DMS53 (cell line): ENCODE results near the gene JMJD1C.

ENCODE experiments used
- DNase-seq: peaks from one replicate; lab custom pipeline; 2025; lab: John Stamatoyannopoulos, UW

Gene JMJD1C

GRCh38 chr10:63438506-63439498 lies 27.0 kb downstream of the JMJD1C start:
- no peak for DNase-seq

DNA sequence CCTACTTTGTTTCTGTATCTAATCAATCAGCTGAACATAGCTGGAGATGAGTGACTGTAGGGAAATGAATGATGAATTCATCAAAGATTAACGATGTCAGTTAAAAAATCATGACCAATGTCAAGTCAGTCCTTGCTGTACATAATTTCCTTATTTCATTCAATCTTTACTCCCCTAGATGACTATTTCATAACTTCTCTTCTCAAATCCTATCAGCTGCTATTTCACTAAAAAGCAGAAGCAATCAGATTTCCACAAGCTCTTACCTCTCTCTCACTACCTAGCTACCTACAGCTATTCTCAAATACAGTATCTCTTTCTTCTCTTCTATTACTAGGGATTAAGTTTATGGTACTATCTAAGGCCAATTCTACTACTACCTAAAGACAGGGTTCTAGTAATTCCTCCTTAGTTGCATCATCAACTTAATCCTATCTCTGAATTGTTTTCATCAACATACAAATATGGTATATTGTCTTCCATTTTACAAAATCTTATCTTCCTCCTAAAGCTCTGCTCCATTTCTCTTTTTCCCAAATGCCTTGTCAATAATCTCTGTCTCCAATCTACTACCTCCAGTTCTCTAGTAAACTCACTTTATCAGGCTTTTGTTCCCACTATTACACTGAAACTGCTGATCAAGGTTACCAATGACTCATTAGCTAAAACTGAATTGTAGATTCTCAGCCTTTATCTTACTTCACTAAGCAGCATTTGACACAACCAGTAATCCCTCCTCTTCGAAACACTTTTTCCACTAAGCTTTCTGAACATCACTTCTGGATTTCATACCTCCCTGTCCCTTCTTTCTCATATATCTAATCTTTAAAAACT lies 28.4 kb downstream of the JMJD1C start:
- no peak for DNase-seq

DNA sequence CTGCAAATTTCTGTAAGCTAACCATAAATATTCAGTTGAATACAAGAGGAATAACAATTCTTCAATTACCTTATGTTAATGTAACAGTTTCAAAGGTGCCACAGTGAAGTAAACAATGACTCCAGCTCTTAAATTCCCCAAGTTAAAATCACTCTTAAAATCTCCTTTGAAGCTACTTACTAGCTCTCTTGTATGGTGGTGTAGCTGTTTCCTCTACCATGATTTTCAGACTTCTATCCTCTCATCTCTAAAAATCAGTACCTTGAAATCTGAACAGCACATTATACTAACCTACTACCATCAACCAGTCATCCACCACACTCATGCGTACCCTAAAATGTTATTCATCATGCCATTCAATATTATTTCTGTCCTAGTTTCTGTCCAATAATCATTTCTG lies 29.6 kb downstream of the JMJD1C start:
- no peak for DNase-seq

- no peak for DNase-seq
These were observed 30.6 kb downstream of the JMJD1C start for GRCh38 chr10:63434866-63435854.

- DNase-seq, result peak; percentile 12
These were observed 33.6 kb downstream of the JMJD1C start for GRCh38 chr10:63431962-63432797.

GRCh38 chr10:63430999-63431356 lies 34.8 kb downstream of the JMJD1C start:
- DNase-seq, result peak; percentile 23

GRCh38 chr10:63430091-63430998 lies 35.4 kb downstream of the JMJD1C start:
- DNase-seq, result peak; percentile 40

GRCh38 chr10:63429281-63429680 lies 36.5 kb downstream of the JMJD1C start:
- no peak for DNase-seq

DNA sequence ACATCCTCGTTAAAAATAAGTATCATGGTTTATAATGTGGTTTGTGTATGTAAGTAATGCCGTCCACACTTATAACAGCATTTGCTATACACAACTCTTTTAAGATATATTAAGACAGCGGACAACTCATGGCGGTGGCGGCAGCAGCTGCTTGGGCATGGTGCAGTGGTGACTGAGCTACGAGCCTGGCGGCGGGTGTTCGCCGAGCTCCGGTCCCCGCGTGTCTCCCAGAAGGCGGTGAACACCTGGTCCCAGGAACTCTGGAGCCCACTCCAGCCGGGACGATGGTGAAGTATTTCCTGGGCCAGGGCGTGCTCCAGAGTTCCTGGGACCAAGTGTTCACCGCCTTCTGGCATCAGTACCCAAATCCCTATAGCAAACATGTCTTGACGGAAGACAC lies 38.8 kb downstream of the JMJD1C start:
- no peak for DNase-seq

- no peak for DNase-seq
These were observed 40.3 kb downstream of the JMJD1C start for GRCh38 chr10:63425512-63425911.

DNA sequence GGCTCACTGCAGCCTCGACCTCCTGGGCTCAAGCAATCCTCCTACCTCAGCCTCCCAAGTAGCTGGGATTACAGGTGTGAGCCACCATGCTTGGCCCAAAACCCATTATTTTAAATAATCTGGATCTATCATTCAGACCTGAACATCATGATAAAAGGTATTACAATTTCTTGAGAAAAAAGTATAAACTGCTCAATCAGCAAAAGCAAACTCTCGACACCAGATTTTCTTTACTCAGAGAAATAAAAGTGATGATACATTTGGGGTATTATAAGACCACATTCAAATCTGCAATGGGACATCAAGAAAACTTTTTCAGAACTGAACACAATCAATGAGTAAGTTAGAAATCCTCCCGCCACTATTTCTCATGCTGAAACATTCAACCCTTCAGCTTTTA lies 41.2 kb downstream of the JMJD1C start:
- no peak for DNase-seq

GRCh38 chr10:63423494-63423893 lies 42.3 kb downstream of the JMJD1C start:
- no peak for DNase-seq

DNA sequence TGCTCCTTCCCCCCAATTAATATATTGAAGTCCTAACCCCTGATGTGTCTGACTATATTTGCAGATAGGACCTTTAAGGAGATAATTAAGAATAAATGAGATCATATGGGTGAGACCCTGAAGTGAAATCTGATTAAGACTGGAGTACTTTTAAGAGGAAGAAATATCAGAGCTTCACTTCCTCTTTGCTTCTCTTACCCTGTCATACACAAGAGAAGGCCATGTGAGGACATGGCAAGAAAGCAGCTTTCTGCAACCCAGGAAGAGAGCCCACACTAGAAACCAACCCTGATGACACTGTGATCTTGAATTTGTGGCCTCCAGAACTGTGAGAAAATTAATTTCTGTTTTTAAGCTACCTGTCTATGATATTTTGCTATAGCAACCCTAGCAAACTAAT lies 44.2 kb downstream of the JMJD1C start:
- peak; percentile 24 for DNase-seq

GRCh38 chr10:63416376-63416775 lies 49.4 kb downstream of the JMJD1C start:
- no peak for DNase-seq

GRCh38 chr10:63415640-63416244 lies 50.0 kb downstream of the JMJD1C start:
- DNase-seq, result no peak

DNA sequence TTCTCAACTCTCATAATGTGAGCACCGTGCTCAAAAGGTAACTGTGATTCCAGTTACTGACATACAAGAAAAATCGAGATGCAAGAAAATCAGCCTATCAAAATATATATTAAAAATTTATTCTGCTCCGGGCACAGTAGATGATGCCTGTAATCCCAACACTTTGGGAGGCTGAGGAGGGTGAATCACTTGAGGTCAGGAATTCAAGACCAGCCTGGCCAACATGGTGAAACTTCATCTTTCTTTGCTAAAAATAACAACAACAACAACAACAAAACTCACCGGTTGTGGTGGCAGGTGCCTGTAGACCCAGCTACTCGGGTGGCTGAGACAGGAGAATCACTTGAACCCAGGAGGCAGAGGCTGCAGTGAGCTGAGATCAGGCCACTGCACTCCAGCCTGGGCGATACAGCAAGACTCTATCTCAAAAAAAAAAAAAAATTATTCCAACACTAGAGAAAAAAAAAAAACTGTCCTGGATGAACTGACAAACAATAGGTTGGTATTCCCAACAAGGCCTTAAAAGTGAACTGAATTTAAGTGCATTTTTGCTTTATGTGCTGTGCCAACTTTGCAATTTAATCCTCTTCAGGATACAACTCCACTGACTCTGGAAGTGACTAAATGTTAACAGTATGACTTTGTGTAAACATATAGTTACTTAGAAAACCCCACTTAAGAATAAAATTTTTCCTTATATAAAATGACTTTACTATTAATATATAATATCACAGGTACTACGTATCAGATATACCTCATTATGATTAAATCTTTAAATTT lies 51.1 kb downstream of the JMJD1C start:
- peak; percentile 7 for DNase-seq

DNA sequence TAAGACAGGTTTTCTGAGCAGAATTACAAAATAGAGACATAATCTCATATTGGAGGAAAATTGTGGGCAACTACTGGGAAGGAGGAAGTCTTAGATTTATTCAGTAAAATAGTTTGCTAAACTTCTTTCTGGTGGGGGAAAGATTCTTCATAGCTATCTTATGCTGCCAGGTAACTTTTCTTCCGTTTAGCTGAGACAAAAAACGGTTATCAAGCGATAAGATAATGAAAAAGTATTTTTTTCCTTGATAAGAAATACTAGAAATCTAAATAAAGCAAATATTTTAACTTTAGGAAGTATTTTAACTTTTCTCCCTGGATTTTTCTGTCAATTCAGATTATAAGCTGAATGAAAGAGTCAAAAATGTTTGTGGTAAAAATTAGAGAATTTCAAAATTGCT lies 52.3 kb downstream of the JMJD1C start:
- DNase-seq, result no peak

DNA sequence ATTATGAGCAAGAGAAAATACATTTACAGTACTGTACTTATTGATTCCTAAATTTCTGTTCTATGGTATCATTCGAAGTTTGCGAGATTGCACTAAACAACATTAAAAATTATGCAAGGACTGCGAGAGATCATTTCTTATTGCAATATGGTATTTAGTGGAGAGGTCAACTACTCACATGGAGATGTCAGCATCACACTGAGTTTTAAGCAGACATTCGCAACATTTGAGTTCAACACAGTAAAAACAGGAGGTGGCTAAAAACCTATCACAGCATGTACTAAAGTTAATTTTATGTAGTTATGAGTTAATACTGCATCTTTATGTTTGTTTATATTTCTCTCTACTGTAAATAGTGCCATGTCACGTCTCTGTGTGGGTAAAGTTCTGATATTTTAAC lies 53.5 kb downstream of the JMJD1C start:
- no peak for DNase-seq

- DNase-seq, result no peak
These were observed 55.1 kb downstream of the JMJD1C start for GRCh38 chr10:63410633-63411032.
